Gastrocnemius medialis (tissue), 4 donors: ENCODE results near the gene AMN. TPM values are rescaled to one million over a fixed set of nuclear protein-coding genes. Genes with fewer than 3 reads are reported as not detected.
"Not testable (repeated sequence)": the region's sequence is repeated elsewhere in the genome, so short reads cannot be mapped to it uniquely, and the experiment has no call there.

ENCODE experiments used
- ATAC-seq, 2 donors: fragments of 150-250 bp; one replicate each; pipeline ENCODE4 v1.9.1; 2016
- DNase-seq, 2 donors: peaks; one replicate each; pipeline ENCODE4 v3.0.0-alpha.2; 2019
- H3K27ac ChIP-seq, 4 donors: fragments of 200-600 bp; sonication (generic); 1 replicate in 1 of 4; 2 replicates in 3 of 4; pipeline ENCODE4 v1.5.1; 2016 to 2018; ENCODE audit warnings: mild to moderate bottlenecking in 2 of 4, moderate library complexity in 1 of 4
- H3K27me3 ChIP-seq, 3 donors: fragments of 200-600 bp; sonication (generic) in 2 of 3; 1 replicate in 1 of 3; 2 replicates in 2 of 3; pipeline versions ENCODE4 v1.5.1 to v1.6.0; 2016 to 2019; ENCODE audit warnings: mild to moderate bottlenecking in 1 of 3, moderate library complexity in 1 of 3
- H3K36me3 ChIP-seq, 2 donors: fragments of 200-600 bp; sonication (generic) in 1 of 2; one replicate each; pipeline ENCODE4 v1.5.1; 2017 to 2018
- H3K4me1 ChIP-seq, 2 donors: fragments of 200-600 bp; sonication (generic) in 1 of 2; one replicate each; pipeline ENCODE4 v1.5.1; 2016 to 2017; ENCODE audit warnings: mild to moderate bottlenecking in 2 of 2
- H3K4me3 ChIP-seq, 4 donors: fragments of 200-600 bp; sonication (generic) in 3 of 4; 1 replicate in 1 of 4; 2 replicates in 3 of 4; pipeline ENCODE4 v1.5.1; 2016 to 2019; ENCODE audit warnings: mild to moderate bottlenecking in 2 of 4
- H3K9me3 ChIP-seq, 3 donors: fragments of 200-600 bp; sonication (generic) in 2 of 3; 1 replicate in 1 of 3; 2 replicates in 2 of 3; pipeline ENCODE4 v1.5.1; 2016 to 2019
- CTCF ChIP-seq, 5 experiments: fragments of 450-650 bp in 3 of 5; fragments of 200-600 bp in 2 of 5; sonication (generic) in 2 of 5; IDR thresholded peaks in 4 of 5; conservative IDR thresholded peaks in 1 of 5; 1 replicate in 4 of 5; 2 replicates in 1 of 5; pipeline ENCODE4 v1.5.1; 2016 to 2019; ENCODE audit warnings: antibody characterized with exemption in 5 of 5, mild to moderate bottlenecking in 3 of 5, moderate library complexity in 3 of 5
- POLR2A ChIP-seq, 2 donors: fragments of 450-650 bp; IDR thresholded peaks; one replicate each; pipeline ENCODE4 v1.6.1; 2017; ENCODE audit warnings: antibody characterized with exemption in 2 of 2, mild to moderate bottlenecking in 2 of 2, moderate library complexity in 2 of 2
- in situ Hi-C, 4 donors: fragments of 200-750 bp; cut with MboI; loops; one replicate each; pipeline versions ENCODE4 v1.15.0 to v1.8.0; 2017; ENCODE audit warnings: low sequenced_read_pairs in 4 of 4
- intact Hi-C: fragments of 100-400 bp; cut with DNase I; formaldehyde crosslinking; loops from one replicate; pipeline ENCODE4 v1.15.1; 2023; ENCODE audit warnings: low total_unique reads
- total RNA-seq, 4 donors: library from RNA; depleted of rRNA; stranded (reverse); fragments of >200 nt; gene quantifications; one replicate each; pipeline versions ENCODE4 v1.1.0 to v1.2.3, GENCODE V29; 2016

Gene AMN
- total RNA-seq: 1 to 10 TPM in 1 of 4 donors, under 1 TPM in 1, not detected in 2; 0.42 to 4.3 TPM

- peaks cover 34 to 51% (median 46%) of the 10 kb centered on the region in 3 donors for H3K27me3 ChIP-seq
- DNase-seq: no peak
Observed at GRCh38 chr14:102922490-102923200, at the start of gene AMN. AMN (plus strand) TSS chr14:102922663; CDS start chr14:102922689, 26 bp downstream.

GRCh38 chr14:102873131-102873530 is 49.3 kb upstream of the AMN start:
- intact Hi-C loops: no loop called here
- no peak for TF ChIP-seq CTCF (IDR thresholded peaks at IDR 0.05 in 4 of 5, conservative IDR thresholded peaks at IDR 0.05 in 1 of 5)
- TF ChIP-seq POLR2A (IDR thresholded peaks at IDR 0.05): no peak
- H3K36me3 ChIP-seq: peaks cover 0 to 23% of the 10 kb centered on the region in 2 donors

More at GRCh38 chr14:102922490-102923200, at the start of gene AMN:
- no peaks in the 10 kb centered on the region for H3K9me3 ChIP-seq
- no peak within 1 kb of the TSS for H3K27ac ChIP-seq
- TF ChIP-seq CTCF (IDR thresholded peaks at IDR 0.05 in 4 of 5, conservative IDR thresholded peaks at IDR 0.05 in 1 of 5): no peak
- no peak for TF ChIP-seq POLR2A (IDR thresholded peaks at IDR 0.05)
- ATAC-seq: no peak
- peak within 1 kb of the TSS in 1 of 4 donors; percentile 1 for H3K4me3 ChIP-seq
- intact Hi-C loops (no loop called here), in situ Hi-C loops (loop anchor here in 2 of 4 donors (25.0 kb wide), 1 partner anchor 235 kb away; no protein-coding TSS in a partner anchor)
- H3K4me1 ChIP-seq: no peaks in the 10 kb centered on the region
- no peaks in the 10 kb centered on the region for H3K36me3 ChIP-seq

GRCh38 chr14:102873546-102874061 is 48.9 kb upstream of the AMN start:
- ATAC-seq (no peak), DNase-seq (no peak)
- Histone ChIP-seq H3K4me1 (peaks cover 0 to 7% of the 10 kb centered on the region in 2 donors), H3K27ac (no peak overlapping the region), H3K36me3 (peaks cover 0 to 23% of the 10 kb centered on the region in 2 donors), H3K4me3 (no peak overlapping the region), H3K9me3 (no peaks in the 10 kb centered on the region), H3K27me3 (no peaks in the 10 kb centered on the region)
- intact Hi-C loops (no loop called here), in situ Hi-C loops (no loop called here)
- no peak for TF ChIP-seq POLR2A (IDR thresholded peaks at IDR 0.05)
- TF ChIP-seq CTCF (IDR thresholded peaks at IDR 0.05 in 4 of 5, conservative IDR thresholded peaks at IDR 0.05 in 1 of 5): no peak

More at GRCh38 chr14:102873131-102873530, 49.3 kb upstream of the AMN start:
- Histone ChIP-seq H3K27ac (no peak overlapping the region), H3K27me3 (no peaks in the 10 kb centered on the region), H3K4me3 (no peak overlapping the region), H3K9me3 (no peaks in the 10 kb centered on the region), H3K4me1 (peaks cover 0 to 7% of the 10 kb centered on the region in 2 donors)
- DNase-seq (no peak), ATAC-seq (no peak)
- in situ Hi-C loops: no loop called here

GRCh38 chr14:102875652-102876051 is 46.8 kb upstream of the AMN start:
- in situ Hi-C loops: no loop called here
- Histone ChIP-seq H3K9me3 (no peaks in the 10 kb centered on the region), H3K4me3 (no peak overlapping the region), H3K27ac (no peak overlapping the region), H3K4me1 (peaks cover 0 to 7% of the 10 kb centered on the region in 2 donors), H3K36me3 (peaks cover 0 to 23% of the 10 kb centered on the region in 2 donors), H3K27me3 (no peaks in the 10 kb centered on the region)
- TF ChIP-seq POLR2A (IDR thresholded peaks at IDR 0.05): no peak
- TF ChIP-seq CTCF (IDR thresholded peaks at IDR 0.05 in 4 of 5, conservative IDR thresholded peaks at IDR 0.05 in 1 of 5): no peak
- no peak for DNase-seq
- no peak for ATAC-seq
- intact Hi-C loops: no loop called here

- intact Hi-C loops: not testable (repeated sequence)
Observed at GRCh38 chr14:102877511-102877910, 45.0 kb upstream of the AMN start.

More at GRCh38 chr14:102877511-102877910, 45.0 kb upstream of the AMN start:
- DNase-seq, ATAC-seq, H3K4me1 ChIP-seq, in situ Hi-C loops, H3K9me3 ChIP-seq, H3K4me3 ChIP-seq, H3K27me3 ChIP-seq, H3K27ac ChIP-seq: not testable (repeated sequence)
- peaks cover 0 to 23% of the 10 kb centered on the region in 2 donors for H3K36me3 ChIP-seq
